Fibroblast of the aortic adventitia (primary cell): ENCODE measurements around the gene ALPK3. TPM values are rescaled to one million over a fixed set of nuclear protein-coding genes. Genes with fewer than 3 reads are reported as not detected.

Experiments
- DNase-seq: peaks from one replicate; pipeline ENCODE4 v3.0.0-alpha.2; 2010; ENCODE audit warnings: low read depth
- H3K4me3 ChIP-seq: 2 replicates; pipeline ENCODE4 v1.5.1; 2011; ENCODE audit warnings: low read depth, mild to moderate bottlenecking, control low read depth, low read length, moderate library complexity
- CTCF ChIP-seq: IDR thresholded peaks from 2 replicates; pipeline ENCODE4 v1.5.1; 2011; ENCODE audit warnings: mild to moderate bottlenecking, low read length, control low read depth, inconsistent platforms; ENCODE audit not compliant: insufficient read depth
- total RNA-seq: library from RNA; depleted of rRNA; stranded (reverse); fragments of >200 nt; gene quantifications from 2 replicates; pipeline ENCODE4 v1.2.3, GENCODE V29; 2012; ENCODE audit warnings: low replicate concordance

ALPK3 gene
- total RNA-seq, 1 donor, result 0.18 TPM

GRCh38 chr15:84788500-84788899 is 28.7 kb upstream of the ALPK3 start:
- no peak overlapping the region for H3K4me3 ChIP-seq
- no peak for TF ChIP-seq CTCF
- no peak for DNase-seq

- no peak for TF ChIP-seq CTCF
Observed at GRCh38 chr15:84789762-84790161, 27.4 kb upstream of the ALPK3 start.

GRCh38 chr15:84790676-84791075 is 26.5 kb upstream of the ALPK3 start:
- no peak for TF ChIP-seq CTCF
- DNase-seq, result no peak
- H3K4me3 ChIP-seq, result no peak overlapping the region

More at GRCh38 chr15:84789762-84790161, 27.4 kb upstream of the ALPK3 start:
- no peak for DNase-seq
- no peak overlapping the region for H3K4me3 ChIP-seq

- TF ChIP-seq CTCF, result no peak
- no peak for DNase-seq
- no peak overlapping the region for H3K4me3 ChIP-seq
Observed at GRCh38 chr15:84791763-84792162, 25.4 kb upstream of the ALPK3 start.

- TF ChIP-seq CTCF, result no peak
- no peak for DNase-seq
- no peak overlapping the region for H3K4me3 ChIP-seq
Observed at GRCh38 chr15:84793431-84794161, 23.6 kb upstream of the ALPK3 start.

- no peak for TF ChIP-seq CTCF
- no peak for DNase-seq
- no peak overlapping the region for H3K4me3 ChIP-seq
Observed at GRCh38 chr15:84794162-84794547, 23.0 kb upstream of the ALPK3 start.

- DNase-seq, result no peak
- H3K4me3 ChIP-seq, result no peak overlapping the region
- TF ChIP-seq CTCF, result no peak
Observed at GRCh38 chr15:84795186-84795585, 22.0 kb upstream of the ALPK3 start.
